Measurements from ENCODE around the gene RNF169. TPM values are rescaled to one million over a fixed set of nuclear protein-coding genes. Genes with fewer than 3 reads are reported as not detected.
"Not testable (repeated sequence)": the region's sequence is repeated elsewhere in the genome, so short reads cannot be mapped to it uniquely, and the experiment has no call there.

The RNF169 gene
- total RNA-seq, 2 donors from 2014 or later, result 10.6 to 10.7 TPM

DNA sequence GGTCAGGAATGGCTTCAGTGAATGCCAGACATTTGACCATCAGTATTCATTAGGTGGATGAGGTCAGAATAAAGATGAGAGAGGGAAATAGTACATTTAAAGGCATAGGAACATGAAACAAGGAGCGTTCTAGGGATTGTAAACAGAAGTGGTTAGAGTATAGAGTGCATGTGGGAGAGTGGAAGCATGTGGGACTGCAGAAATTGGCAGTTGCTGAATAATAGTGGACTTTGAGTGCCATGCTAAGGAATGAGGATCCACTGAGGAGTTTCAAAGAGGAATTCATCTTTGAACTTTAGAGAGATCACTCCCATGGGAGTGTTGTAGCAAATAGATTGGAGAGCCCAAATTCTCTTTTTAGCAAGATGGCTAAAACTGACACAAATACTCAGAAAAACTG, 7.9 kb downstream of the RNF169 start:
- Histone ChIP-seq H3K27me3 (no peaks in the 10 kb centered on the region), H3K36me3 (no peaks in the 10 kb centered on the region), H3K4me1 (peaks cover 0 to 18% of the 10 kb centered on the region in 2 donors), H3K9me3 (no peaks in the 10 kb centered on the region), H3K27ac (no peak overlapping the region), H3K4me3 (no peak overlapping the region)
- TF ChIP-seq, protein P1, sequence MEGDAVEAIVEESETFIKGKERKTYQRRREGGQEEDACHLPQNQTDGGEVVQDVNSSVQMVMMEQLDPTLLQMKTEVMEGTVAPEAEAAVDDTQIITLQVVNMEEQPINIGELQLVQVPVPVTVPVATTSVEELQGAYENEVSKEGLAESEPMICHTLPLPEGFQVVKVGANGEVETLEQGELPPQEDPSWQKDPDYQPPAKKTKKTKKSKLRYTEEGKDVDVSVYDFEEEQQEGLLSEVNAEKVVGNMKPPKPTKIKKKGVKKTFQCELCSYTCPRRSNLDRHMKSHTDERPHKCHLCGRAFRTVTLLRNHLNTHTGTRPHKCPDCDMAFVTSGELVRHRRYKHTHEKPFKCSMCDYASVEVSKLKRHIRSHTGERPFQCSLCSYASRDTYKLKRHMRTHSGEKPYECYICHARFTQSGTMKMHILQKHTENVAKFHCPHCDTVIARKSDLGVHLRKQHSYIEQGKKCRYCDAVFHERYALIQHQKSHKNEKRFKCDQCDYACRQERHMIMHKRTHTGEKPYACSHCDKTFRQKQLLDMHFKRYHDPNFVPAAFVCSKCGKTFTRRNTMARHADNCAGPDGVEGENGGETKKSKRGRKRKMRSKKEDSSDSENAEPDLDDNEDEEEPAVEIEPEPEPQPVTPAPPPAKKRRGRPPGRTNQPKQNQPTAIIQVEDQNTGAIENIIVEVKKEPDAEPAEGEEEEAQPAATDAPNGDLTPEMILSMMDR (IDR thresholded peaks at IDR 0.05), result no peak
- no peak for DNase-seq (ENCODE audit: low spot score)

- H3K4me1 ChIP-seq, result peaks cover 0 to 5% of the 10 kb centered on the region in 2 donors
- TF ChIP-seq, protein P1 (IDR thresholded peaks at IDR 0.05), result no peak
- no peak overlapping the region for H3K4me3 ChIP-seq
- H3K27me3 ChIP-seq, result no peaks in the 10 kb centered on the region
- H3K36me3 ChIP-seq, result no peaks in the 10 kb centered on the region
- no peak for DNase-seq (ENCODE audit: low spot score)
- H3K9me3 ChIP-seq, result no peaks in the 10 kb centered on the region
- H3K27ac ChIP-seq, result no peak overlapping the region
Measured at GRCh38 chr11:74766905-74767304, 18.3 kb downstream of the RNF169 start.

- H3K9me3 ChIP-seq; DNase-seq (ENCODE audit: low spot score); H3K27ac ChIP-seq; H3K36me3 ChIP-seq; H3K4me3 ChIP-seq; H3K4me1 ChIP-seq; H3K27me3 ChIP-seq: not testable (repeated sequence)
Measured at GRCh38 chr11:74768172-74768651, 19.6 kb downstream of the RNF169 start.

GRCh38 chr11:74769055-74769707, 20.5 kb downstream of the RNF169 start:
- H3K27me3 ChIP-seq, result no peaks in the 10 kb centered on the region
- H3K27ac ChIP-seq, result no peak overlapping the region
- no peak overlapping the region for H3K4me3 ChIP-seq
- no peaks in the 10 kb centered on the region for H3K9me3 ChIP-seq
- H3K4me1 ChIP-seq, result peaks cover 0 to 5% of the 10 kb centered on the region in 2 donors
- H3K36me3 ChIP-seq, result no peaks in the 10 kb centered on the region
- DNase-seq (ENCODE audit: low spot score), result no peak
- TF ChIP-seq, protein P1 (IDR thresholded peaks at IDR 0.05), result no peak

- Histone ChIP-seq H3K4me3 (no peak overlapping the region), H3K27me3 (no peaks in the 10 kb centered on the region), H3K4me1 (peaks cover 0 to 5% of the 10 kb centered on the region in 2 donors), H3K27ac (no peak overlapping the region), H3K9me3 (no peaks in the 10 kb centered on the region), H3K36me3 (no peaks in the 10 kb centered on the region)
- no peak for DNase-seq (ENCODE audit: low spot score)
- TF ChIP-seq, protein P1 (IDR thresholded peaks at IDR 0.05), result no peak
Measured at GRCh38 chr11:74770456-74770855, 21.8 kb downstream of the RNF169 start.

DNA sequence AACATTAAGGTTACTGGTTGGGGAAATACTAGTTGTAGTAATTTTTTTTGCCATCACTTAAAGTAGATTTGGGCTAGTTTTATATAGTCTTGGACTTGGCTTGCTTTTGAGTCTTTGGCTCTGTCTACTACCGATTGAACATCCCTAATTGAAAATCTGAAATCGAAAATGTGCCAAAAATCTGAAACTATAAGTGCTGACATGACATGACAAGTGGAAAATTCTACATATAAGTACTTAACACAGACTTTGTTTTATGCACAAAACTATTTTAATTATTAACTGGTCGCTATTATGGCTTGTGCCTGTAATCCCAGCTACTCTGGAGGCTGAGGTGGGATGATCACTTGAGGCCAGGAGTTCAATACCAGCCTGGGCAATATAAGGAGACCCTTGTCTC, 22.5 kb downstream of the RNF169 start:
- no peak for DNase-seq (ENCODE audit: low spot score)
- Histone ChIP-seq H3K36me3 (no peaks in the 10 kb centered on the region), H3K9me3 (no peaks in the 10 kb centered on the region), H3K27ac (no peak overlapping the region), H3K4me3 (no peak overlapping the region), H3K27me3 (no peaks in the 10 kb centered on the region), H3K4me1 (peaks cover 0 to 5% of the 10 kb centered on the region in 2 donors)
- TF ChIP-seq, protein P1 (IDR thresholded peaks at IDR 0.05), result no peak
